Right hindlimb (tissue), 1 donor: ENCODE data around the gene IKBKG.
"Not testable (repeated sequence)": the region's sequence is repeated elsewhere in the genome, so short reads cannot be mapped to it uniquely, and the experiment has no call there.

Experiments used
- DNase-seq: peaks from one replicate; pipeline ENCODE4 v3.0.0-alpha.2; 2018

IKBKG gene

GRCh38 chrX:154526901-154527675 lies 20.3 kb upstream of the IKBKG start:
- DNase-seq = peak; percentile 94

- no peak for DNase-seq
These were observed 18.2 kb upstream of the IKBKG start for GRCh38 chrX:154529206-154529612.

- no peak for DNase-seq
These were observed 17.1 kb upstream of the IKBKG start for GRCh38 chrX:154530286-154530685.

DNA sequence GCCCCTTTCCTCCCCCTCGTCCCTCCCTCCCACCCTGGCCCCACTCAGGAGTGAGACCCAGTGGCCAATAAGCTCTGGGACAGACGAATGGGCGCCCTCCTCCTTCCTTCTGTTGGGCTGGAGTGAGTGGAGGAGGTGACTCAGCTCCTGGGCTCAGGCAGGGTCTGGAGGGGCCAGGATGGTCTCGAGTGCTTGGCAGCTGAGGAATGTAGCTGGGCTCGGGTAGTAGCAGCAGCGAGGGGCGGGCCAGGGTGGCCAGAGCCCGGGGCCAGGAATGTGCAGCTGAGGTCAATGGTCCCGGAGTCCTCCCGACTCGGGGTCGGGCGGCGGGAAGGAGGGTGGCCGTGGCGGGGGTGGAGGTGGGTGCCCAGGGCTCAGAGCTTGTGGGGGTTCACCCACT lies 15.8 kb upstream of the IKBKG start:
- no peak for DNase-seq

DNA sequence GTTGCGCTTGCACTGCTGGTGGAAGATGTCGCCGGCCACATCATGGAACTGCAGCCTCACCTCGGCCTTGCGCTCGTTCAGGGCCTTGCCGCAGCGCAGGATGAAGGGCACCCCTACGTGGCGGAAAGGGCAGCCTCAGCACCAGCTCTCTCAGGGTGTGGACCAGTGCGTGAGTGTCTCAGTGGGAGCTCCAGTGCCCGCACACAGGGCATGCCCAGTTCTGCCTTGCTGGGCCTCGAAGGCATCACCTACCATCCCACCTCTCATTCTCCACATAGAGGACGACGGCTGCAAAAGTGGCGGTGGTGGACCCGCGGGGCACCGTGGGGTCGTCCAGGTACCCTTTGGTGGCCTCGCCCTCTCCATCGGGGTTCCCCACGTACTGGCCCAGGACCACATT lies 14.7 kb upstream of the IKBKG start:
- DNase-seq = no peak

DNA sequence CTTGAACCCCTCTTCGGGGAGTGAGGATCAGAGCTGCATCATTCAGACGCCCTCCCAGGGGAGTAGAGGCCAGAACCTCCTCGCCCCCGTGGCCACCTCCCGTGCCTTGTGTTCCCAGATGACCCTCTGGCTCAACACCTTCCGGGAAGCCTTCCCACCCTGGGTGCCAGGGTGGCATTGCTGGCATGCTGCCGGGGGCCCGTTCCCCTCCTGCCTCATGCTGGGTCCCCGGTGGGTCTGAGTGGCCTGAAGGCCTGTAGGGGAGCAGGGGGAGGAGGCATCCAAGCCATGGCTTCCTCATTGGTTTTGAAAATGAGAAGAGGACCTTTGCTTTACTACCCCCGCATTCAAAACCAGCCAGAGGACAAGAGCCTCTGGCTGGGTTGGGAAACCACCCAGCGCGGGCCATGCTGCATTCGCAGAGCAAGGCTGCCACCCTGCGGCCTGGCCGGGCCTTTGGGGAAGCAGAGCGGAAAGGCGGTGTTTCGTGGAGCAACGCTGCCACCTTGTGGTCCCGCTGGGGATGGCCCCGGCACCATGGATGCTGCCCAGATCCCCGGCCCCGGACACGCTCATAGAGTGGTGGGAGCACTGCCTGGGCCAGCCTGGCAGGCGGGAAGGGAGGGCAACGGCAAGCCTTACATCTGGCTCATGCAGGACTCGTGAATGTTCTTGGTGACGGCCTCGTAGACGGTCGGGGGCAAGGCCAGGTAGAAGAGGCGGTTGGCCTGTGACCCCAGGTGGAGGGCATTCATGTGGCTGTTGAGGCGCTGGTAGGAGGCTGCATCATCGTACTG lies 12.7 kb upstream of the IKBKG start:
- DNase-seq = peak; percentile 89

- no peak for DNase-seq
These were observed 11.5 kb upstream of the IKBKG start for GRCh38 chrX:154535892-154536291.

GRCh38 chrX:154539077-154539476 lies 8.3 kb upstream of the IKBKG start:
- DNase-seq = no peak

DNA sequence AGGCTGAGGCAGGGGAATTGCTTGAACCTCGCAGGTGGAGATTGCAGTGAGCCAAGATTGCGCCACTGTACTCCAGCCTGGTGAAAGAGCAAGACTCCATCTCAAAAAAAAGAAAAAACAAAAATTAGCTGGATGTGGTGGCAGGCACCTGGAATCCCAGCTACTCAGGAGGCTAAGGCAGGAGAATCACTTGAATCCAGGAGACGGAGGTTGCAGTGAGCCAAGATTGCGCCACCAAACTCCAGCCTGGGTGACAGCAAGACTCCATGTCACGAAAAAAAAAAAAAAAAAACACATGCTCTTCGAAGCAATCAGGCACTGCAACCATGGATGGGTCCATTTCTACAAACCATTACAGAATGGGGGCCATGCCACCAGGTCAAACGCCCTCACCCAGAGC lies 7.1 kb upstream of the IKBKG start:
- not testable (repeated sequence) for DNase-seq

DNA sequence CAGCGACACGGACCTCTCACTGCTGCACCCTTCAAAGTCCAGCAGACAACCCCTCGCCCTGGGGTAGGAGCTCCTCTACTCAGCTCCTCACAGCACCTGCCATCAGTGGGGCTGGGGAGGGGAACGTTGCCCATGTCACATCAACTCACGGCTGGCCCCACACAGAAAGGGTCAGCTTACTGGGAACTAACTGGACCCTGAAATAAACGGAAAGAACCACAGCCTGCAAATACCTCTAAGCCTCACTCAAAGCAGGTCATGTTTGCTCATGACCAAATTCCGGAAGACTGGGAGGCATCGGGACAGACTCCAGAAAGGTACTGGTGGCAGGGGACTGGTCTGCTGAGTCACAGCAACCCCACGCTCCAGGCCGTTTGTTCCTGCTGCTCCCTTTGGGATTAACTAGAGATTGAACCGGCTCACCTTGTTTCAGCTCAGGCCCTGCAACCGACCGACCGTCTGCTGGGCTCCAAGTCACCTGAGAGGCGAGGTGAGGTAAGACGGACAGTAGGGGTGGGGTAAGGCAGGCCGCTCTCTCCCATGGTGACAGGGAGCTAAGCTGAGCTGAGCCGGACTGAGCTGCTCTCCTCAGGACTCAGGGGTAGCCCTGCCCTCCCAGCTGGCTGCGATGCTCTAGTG lies 6.4 kb upstream of the IKBKG start:
- no peak for DNase-seq

- DNase-seq = no peak
These were observed 5.9 kb upstream of the IKBKG start for GRCh38 chrX:154541589-154541895.

DNA sequence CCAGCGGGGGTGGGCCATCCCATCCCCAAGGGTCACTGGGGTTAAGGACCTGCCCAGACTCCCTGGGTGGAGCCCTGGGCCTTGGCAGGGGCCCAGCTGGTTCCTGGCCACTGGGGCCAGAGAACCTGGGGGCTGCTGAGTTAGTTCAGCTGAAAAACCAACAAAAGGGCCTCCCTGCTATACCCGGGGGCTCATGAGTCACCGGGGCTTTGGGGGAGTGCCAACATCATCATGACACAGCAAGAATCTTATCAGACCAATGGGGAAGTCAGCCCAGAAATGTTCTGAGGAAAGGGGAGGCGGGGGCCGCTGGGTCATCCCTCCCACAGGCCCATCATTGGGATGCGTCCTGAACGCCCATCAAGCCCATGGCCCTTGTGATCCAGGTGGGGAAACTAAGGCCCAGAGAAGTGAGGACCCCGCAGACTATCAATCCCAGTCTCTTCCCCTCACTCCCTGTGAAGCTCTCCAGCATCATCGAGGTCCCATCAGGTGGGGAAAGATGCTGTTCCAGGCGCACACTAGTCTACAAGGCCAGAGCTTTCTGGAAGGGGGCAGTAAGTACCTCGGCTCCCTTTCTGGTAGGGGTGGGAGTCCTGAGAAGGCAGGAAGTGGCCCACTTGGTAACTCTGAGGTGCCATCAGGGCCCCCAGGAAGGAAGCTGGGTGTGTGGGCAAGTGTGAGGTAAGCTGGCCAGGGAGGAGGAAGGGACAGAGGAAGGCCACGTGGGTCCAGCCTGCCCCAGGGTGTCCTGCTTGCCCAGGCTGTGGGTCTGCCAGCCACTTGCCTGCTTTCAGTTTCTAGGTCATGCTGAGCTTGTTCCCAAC lies 5.3 kb upstream of the IKBKG start:
- DNase-seq = no peak

GRCh38 chrX:154542723-154543424 lies 4.5 kb upstream of the IKBKG start:
- no peak for DNase-seq

DNA sequence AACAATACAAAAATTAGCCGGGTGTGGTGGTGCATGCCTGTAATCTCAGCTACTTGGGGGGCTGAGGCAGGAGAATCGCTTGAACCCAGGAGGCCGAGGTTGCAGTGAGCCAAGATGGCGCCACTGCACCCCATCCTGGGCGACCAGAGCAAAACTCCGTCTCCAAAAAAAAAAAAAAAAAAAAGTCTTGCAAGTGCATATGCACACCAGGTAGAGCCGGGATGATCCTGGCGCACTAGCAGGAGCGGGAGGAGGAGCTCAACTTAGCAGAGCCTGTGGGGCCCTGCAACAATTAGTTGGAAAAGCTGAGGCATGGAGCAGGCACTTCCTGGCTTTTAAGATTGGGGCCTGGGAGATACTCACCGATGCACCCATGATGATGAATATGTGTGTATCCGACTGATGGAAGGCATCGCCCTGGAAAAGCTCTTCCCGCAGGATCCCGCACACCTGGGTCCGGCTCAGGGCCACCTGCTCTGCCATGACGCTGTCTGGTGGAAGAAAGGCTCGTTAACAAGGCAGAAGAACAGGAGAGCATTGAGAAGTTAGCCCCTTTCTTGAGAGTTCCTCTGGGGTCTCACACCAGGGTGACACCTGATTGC lies 1.6 kb upstream of the IKBKG start:
- no peak for DNase-seq

DNA sequence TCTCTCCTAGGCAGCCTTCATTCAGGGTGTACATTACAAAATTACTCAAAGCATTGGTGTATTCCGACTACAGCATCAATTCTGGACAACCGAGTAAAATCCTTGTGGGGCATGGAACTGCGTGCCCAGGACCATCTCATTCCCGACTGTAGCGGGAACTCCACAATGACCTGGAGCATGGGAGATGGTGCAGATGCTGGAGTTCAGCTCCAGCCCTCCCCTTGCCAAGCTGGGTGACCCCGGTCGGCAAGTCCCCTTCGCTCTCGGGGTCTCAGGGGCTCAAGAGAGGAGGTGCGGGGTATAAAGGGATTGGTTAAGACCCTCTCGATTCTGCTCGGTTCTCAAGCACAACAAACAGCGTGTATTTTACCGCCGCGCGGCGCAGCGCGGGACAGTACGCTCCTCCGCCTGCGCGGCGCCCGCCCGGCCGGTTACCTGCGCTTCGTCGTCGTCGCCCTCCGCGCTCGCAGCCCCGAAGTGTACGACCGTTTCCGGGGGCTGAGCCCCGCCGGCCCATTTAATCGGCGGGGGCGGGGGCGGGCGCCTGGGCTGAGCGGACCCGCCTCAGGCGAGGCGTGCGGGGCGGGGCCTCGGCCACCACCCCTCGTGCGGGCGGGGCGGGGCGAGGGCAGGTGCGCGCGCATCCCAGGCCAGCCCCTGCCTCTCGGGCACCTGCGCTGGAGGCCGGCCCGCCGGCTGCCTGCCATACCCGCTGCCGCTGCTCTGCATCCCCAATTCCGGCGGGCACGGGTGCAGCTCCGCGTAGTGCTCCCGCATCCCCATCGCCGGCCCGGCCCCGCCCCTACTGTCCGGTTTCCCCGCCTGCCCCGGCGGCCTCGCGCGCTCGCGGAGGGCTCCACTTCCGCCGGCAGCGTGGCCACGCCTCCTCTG lies 821 bp upstream of the IKBKG start, which contains the start of gene G6PD:
Gene G6PD (minus strand): TSS at position 493 of the 891 bp plus-strand sequence. CDS start 691 bp downstream, outside the sequence.
- peak; percentile 87 for DNase-seq

DNA sequence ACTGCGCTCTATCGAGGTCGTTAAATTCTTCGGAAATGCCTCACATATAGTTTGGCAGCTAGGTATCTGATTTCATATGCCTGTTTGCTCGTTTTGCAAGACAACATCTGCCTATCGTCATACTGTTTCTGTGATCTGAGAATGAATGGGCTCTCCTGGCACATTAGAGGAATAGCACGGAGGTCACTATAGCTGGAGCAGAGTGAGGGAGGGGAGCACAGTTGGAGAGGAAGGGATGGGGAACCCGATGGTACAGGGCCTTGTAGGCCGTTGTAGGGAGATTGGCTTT lies 552 bp downstream of the IKBKG start:
- no peak for DNase-seq

GRCh38 chrX:154549766-154550165 lies 2.3 kb downstream of the IKBKG start:
- DNase-seq = no peak

GRCh38 chrX:154552112-154552806 lies 4.8 kb downstream of the IKBKG start:
- DNase-seq = not testable (repeated sequence)

DNA sequence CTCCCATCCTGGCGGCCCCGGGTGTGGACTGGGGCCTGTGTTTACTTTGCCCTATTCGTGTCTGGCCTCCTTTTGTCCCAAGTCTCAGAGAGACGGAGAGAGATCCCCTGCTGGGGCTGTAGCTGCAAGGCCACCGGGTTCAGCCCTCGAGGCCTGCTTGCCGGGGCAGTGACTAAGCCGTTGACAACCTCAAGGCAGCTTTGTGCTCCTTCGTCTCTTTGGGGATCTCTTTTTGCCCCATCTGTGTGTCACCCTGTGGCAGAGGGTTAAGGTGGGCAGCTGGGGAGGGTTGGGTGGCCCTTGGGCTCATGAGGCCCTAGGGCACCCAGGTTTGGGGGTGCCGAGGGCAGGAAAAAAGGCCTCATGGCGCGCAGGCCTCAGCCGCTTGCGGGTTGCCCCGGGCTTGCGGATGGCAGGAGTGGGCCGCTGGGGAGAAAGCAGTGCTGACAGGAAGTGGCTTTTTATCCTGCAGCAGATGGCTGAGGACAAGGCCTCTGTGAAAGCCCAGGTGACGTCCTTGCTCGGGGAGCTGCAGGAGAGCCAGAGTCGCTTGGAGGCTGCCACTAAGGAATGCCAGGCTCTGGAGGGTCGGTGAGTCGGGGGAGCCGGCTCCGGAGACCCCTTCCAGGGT lies 10.8 kb downstream of the IKBKG start:
- DNase-seq = not testable (repeated sequence)

GRCh38 chrX:154558896-154559295 lies 11.5 kb downstream of the IKBKG start:
- DNase-seq = not testable (repeated sequence)
